Fibroblast of skin of back (primary cell): Measurements from ENCODE around the gene GGCX.

Source experiments
- DNase-seq: peaks from one replicate; pipeline ENCODE4 v3.0.0-alpha.2; 2013

Gene GGCX

GRCh38 chr2:85540133-85540648 lies 21.1 kb downstream of the GGCX start:
- no peak for DNase-seq

- DNase-seq: peak; percentile 73
These were observed 21.7 kb downstream of the GGCX start for GRCh38 chr2:85539361-85540132.

GRCh38 chr2:85538507-85539360 lies 22.6 kb downstream of the GGCX start, which contains the start of gene MAT2A:
TSS of gene MAT2A (plus strand) at chr2:85539168. CDS start at chr2:85539288, 120 bp downstream.
- DNase-seq: peak; percentile 93

- DNase-seq: peak; percentile 53
These were observed 23.4 kb downstream of the GGCX start for GRCh38 chr2:85537600-85538506.

GRCh38 chr2:85536479-85536878 lies 24.8 kb downstream of the GGCX start:
- peak; percentile 76 for DNase-seq

GRCh38 chr2:85534881-85535280 lies 26.4 kb downstream of the GGCX start:
- no peak for DNase-seq

- DNase-seq: no peak
These were observed 27.2 kb downstream of the GGCX start for GRCh38 chr2:85534099-85534498.

GRCh38 chr2:85531589-85531988 lies 29.7 kb downstream of the GGCX start:
- no peak for DNase-seq

- DNase-seq: no peak
These were observed 31.5 kb downstream of the GGCX start for GRCh38 chr2:85529809-85530208.

GRCh38 chr2:85528355-85528754 lies 32.9 kb downstream of the GGCX start:
- no peak for DNase-seq

GRCh38 chr2:85527787-85528186 lies 33.5 kb downstream of the GGCX start:
- no peak for DNase-seq

GRCh38 chr2:85525567-85525966 lies 35.7 kb downstream of the GGCX start:
- DNase-seq: no peak

GRCh38 chr2:85525029-85525428 lies 36.3 kb downstream of the GGCX start:
- DNase-seq: no peak

- no peak for DNase-seq
These were observed 36.9 kb downstream of the GGCX start for GRCh38 chr2:85524336-85524908.

- DNase-seq: no peak
These were observed 37.4 kb downstream of the GGCX start for GRCh38 chr2:85523903-85524335.

- no peak for DNase-seq
These were observed 38.0 kb downstream of the GGCX start for GRCh38 chr2:85523062-85523902.

GRCh38 chr2:85522090-85522647 lies 39.1 kb downstream of the GGCX start:
- DNase-seq: no peak

GRCh38 chr2:85516653-85517389 lies 44.5 kb downstream of the GGCX start:
- DNase-seq: no peak

- no peak for DNase-seq
These were observed 47.0 kb downstream of the GGCX start for GRCh38 chr2:85514323-85514722.
